NCI-H345 treated with DMSO at 0.1 percent for 48 hours (cell line): ENCODE measurements around the gene ST7.
"Not testable (repeated sequence)": the region's sequence is repeated elsewhere in the genome, so short reads cannot be mapped to it uniquely, and the experiment has no call there.

Experiments
- DNase-seq: peaks from one replicate; lab custom pipeline; 2025; ENCODE audit not compliant: unreplicated experiment; lab: John Stamatoyannopoulos, UW

ST7 gene

DNA sequence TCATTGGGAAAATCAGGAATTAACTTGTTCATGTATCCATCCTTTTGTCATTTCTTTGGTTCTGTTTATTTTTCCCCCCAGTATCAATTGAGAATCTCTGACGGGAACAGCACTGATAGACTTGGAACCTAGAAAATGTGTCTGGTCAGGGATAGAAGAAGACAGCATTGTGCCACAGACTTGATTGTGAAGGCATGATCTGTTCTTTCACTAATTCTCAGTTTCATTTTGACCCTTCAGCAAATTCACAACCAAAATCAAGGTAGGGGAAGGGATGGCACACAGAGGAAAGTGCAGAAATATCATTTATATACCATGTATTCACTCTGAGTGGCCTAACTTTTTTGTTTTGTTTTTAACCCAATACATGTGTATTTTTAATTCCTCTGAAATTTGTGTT, 262.7 kb downstream of the ST7 start:
- no peak for DNase-seq

DNA sequence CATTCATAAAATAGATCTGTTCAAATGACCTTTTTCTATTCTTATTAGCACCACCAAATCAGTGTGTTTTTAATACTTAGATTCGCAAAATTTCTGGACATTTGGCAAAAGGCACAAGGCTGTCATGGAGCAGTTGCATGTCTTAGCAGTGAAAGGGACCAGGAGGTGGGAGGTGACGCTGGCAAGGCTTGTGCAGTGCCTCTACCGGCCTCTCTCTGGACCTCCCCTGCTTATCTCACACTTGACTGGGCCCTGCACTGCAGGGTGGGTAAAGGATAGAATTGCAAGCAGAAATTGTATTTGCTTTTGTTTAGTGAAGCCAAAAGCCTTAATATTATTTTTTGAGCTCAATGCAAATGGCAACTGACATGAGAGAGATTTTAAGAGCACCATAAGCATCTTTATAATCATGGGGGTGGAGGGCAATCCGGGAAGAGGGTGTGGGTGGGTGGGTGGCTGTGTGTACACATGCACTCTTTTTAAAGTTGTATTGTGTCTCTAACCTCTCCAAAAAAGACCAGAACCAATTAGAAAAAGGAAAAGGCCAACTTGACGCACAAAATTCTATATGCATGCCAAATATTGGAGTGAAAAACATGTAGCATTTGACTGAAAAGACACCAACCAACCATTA, 263.3 kb downstream of the ST7 start:
- no peak for DNase-seq

DNA sequence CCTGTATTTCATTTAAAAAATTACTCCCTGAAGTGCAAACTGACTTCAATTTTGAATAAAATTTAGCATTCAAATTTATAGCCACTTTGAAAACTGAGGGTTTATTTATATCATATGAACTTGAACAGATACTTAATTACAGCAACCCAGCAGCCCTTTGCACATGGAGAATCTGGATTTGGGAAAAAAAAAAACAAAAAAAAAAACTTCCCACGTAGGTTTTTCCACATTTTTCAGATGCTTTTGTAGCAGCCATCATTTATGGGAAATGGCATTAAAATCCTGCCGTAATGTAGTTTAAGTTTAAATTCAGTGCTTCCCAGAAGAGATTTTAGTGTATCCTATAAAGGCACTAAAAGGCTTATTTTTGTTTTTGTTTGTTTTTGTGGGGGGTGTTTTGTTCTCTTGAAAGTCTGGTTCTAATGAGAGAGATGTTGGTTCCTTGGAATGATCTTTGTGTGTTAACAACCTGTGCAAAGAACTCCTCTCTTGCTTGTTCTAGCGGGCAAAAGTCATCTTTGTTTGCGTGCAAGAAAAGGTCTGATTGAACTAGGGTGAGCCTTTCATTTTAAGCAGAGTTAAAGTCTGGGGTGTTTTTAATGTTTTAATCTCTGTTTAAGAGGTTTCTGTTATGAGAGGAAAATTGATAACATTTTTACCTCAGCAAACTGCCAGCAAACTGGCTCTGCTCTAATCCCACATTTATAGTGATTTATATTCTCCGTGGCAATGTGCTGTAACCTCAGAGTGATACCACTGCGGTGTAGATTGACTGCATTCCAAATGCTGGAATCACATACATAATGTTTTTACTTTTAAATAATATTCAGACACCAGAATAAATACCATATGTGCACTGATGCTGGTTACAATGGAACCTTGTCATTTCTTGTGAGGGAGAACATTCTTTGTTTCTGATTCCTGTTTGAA, 264.1 kb downstream of the ST7 start:
- no peak for DNase-seq

DNA sequence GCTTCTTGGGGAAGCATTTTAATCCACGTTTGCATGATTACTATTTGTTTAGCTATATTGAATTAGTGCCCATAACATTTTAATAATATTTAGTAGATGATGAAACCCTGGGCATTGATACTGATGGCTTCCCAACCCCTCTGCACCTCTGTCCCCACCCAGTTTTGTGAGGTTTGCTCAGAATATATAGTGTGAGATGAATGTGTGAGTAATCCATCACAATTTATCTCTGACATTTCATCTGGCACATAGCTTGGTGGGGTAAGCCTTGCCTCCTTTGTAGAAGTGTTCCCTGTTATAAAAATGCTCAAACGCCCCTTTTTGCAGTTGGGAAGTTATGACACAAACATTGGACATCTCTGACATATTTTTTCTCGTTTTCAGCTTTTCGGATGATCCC, 265.4 kb downstream of the ST7 start:
- DNase-seq: no peak

DNA sequence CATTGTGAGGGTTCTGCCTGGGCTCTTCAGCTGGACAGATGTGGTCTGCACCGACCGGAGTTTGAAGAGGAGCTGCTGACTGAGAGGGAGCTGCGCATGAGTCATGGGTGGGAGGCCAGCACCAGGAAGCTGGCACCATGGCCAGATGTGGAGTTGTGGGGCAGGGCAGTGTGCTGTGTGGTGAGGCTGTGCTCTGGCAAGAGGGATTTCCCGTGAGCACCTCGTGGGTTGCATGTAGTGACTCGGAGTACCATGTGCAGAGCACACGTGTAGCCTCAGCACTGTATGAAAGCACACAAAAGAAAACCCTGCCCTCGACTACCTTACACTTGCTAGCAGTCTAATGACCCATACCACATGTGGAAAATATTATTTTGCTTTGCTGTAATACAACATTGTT, 266.2 kb downstream of the ST7 start:
- no peak for DNase-seq

DNA sequence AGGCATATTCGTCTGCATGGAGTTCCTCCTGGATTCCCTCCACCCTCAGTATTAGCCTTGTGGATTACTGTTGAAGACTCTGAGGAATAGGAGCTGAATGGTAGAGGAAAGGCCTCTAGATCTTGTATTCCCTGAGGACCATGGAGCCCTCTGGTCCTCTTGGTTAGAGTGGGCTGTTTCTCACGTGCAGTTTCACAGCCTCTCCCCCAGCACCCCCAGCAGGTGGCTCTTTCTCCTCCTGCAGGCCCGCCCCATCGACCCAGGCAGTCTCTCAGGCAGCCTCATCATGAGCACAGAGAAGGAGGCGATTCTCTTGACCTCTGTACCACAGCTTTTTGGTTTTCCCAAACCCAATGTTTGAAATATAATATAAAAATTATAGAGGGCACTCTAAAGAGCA, 267.5 kb downstream of the ST7 start:
- DNase-seq: no peak

DNA sequence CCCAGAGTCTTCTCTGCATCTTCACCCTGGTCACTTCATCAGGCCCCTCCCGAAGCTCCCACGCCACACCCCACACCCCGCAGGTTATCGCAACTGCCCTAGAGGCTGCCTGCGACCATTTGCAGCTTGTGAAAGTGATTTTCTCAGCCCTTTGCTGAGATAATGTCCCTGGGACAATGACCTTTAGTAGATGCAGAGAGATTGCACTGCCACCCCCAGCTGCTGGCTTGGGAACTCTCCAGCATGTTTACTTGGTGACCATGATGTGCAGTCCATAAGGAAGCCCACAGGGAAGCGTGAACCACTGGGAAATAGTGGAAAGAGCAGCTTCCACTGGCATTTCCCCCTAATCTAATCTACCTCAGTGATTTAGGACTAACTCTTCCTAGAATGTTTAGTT, 272.2 kb downstream of the ST7 start:
- no peak for DNase-seq

DNA sequence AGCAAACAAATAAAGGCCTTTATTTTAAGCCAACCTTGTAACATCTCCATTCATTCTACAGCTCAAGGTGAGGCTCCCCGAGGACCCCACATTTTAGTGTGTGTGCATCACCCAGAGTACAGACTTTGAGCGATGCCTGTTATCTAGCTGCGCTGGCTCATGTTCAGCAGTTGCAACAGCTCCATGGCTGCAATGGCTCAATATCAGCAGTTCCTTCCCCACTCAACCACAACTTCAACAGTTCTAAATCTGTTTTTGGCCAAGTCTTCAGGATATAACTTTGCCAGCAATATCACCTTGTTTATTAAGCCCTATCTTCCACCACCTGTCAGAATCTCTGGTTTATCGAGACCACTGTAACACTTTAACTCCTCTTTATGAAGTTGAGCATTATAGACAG, 273.8 kb downstream of the ST7 start:
- DNase-seq: no peak

DNA sequence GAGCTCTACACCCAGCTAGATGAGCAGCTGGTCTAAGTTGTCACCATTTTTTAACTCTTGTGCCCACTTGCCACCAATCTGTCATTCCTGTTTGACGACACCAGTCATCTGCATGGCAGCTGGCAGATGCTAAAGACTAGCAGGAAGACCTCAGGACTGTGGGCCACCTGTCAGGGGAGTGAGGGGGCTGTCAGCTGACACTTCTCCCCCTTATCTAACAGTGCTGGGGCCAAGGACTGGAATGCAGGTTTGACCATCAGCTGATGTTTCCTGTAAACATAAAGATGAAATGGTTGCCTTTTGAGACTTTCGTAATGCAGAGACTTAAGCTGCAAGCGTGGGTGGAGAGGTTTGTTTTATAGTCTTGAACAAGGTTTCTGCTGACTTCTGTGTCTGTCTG, 276.0 kb downstream of the ST7 start:
- DNase-seq: no peak

DNA sequence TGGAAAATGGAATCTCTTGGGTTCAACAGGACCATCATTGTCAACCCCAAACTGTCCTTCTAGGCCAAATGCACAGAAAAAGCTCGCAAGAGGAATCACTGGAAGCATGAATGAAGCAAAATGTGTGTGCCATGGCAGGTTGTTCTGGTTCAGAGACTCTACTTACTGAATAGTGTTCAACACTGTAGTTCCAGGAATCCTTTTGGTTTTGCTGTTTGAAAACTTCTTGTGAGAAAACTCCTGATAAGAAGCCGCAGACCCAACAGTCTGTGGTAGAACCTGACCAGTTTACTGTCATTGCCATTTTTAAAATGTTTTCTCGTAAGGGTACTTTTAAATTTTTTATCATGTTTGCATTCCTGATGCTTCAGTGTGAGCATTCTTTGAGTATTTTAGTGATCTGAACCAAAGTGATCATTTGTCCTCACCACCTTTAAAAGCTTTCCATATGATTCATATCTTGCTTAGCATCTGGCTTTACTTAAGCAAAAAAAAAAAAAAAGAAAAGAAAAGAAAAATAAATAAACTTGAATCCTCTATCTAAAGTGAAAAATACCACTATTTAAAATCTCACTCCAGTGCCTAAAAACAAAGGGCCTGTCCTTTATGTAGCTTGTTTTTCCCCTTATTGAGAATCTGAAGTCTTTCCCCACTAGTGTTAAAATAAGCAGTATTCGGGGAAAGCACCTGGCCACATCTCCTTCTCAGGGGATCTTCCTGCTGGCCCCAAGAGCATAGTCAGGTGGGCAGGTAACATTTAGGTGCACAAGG, 277.2 kb downstream of the ST7 start:
- DNase-seq: no peak

DNA sequence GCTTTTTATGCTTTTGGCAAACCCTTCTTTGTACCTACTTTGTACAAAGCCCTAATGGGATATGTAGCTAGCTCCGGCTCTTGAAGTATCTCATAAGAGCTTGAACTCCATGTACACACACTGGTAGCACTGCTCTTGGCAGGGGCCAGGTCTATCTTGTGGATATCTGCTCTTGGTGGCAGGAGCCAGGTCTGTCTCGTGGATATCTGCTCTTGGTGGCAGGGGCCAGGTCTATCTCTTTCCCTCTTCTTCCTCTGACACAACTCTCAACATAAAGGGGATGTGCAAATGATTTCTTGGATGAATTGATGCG, 277.7 kb downstream of the ST7 start:
- DNase-seq: no peak

DNA sequence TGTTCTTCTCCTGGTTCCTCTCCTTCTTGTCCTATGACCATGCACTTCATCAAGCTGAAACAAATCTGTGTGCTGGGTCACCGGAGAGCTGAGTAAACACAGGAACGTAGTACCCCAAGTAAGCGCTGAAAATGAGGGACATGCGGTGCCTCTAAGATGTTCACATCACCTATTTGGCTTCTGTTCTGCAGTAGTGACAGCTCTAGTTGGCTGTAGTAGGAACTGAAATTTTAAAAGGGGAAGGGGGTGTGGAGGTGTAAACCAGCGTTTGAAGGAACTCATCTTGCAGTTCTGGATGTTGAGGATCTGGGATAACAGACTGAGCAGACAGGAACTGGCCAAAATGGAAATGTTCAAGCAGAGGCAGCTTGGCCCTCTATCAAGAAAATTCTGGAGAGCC, 284.3 kb downstream of the ST7 start:
- DNase-seq: no peak

DNA sequence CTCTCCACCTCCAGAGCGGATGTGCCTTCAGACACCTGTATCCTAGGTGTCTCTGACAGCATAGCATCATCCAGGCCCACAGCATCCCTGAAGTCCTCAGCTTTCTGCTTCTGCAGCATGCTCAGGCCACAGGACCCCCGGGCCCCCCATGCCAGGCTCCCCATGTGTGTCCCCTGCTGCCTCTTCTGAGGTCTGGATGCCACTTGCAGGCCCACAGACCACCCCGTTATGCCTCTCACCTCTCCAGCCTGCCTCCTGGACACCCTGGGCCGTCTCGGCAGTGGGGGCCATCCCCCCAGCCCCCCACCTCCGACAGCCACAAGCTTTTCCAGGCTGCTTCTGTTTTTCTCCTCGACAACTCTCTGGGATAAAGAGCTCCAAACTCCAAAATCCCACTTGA, 285.2 kb downstream of the ST7 start:
- no peak for DNase-seq

DNA sequence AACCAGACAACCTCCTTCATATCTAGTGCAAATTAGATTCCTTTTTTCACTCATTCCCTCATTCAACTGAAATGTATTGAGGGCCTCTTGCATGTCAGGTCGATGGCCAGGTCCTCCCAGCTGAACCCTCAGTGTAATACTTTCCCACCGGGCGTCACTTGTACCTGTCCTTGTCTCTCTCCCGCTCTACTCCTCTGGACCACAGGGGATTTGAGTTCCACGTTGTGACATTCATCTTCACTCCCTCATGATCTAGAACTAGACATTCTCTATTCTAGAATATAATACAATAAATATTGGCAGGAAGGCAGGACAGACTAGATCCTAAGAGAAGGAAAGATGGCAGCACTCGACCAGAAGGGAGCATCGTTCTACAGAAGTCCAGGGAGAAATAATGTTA, 285.6 kb downstream of the ST7 start:
- DNase-seq: no peak

DNA sequence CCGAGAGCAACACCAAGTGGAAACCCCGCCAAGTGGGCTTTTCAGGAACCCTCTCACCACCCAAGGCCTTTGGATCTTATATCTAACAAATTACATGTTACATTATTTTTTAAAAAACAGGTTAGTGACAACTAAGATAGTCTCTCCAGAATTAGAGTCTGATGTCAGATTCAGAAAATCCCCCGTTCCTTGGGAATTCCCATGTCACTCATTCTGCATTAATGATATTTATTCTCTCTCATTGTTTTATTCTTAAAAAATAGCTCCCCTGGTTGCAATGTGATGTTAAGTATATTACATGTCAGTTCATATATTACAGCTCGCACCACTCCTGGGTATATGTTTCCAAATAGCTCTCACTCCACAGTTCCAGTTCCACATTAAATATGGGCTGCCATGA, 287.8 kb downstream of the ST7 start:
- no peak for DNase-seq

DNA sequence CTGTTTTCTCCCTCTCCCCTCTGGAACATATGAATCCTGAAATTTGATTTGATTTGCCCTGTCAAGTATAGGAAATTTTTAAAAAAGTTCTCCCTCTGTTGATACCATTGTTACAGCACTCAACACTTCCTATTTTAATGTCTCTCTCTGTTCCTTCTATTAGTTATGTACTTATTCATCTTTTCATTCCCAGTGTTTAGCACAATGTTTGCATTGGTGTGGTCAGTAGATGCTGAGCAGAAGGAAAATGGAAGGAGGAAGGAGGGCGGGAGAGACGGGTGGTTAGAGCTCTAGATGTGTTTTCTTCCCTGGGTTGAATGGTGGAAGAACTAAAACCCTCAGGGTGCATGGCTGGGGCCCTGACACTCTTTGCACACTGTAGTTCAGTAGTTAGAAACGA, 290.1 kb downstream of the ST7 start:
- DNase-seq: no peak

DNA sequence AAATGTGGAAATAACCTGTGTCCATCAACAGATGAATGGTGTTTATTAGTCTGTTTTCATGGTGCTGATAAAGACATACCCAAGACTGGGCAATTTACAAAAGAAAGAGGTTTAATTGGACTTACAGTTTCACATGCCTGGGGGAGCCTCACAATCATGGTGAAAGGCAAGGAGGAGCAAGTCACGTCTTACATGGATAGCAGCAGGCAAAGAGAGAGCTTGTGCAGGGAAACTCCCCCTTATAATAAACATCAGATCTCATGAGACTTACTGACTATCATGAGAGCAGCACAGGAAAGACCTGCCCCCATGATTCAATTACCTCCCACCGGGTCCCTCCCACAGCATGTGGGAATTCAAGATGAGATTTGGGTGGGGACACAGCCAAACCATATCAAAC, 292.4 kb downstream of the ST7 start:
- DNase-seq: not testable (repeated sequence)

DNA sequence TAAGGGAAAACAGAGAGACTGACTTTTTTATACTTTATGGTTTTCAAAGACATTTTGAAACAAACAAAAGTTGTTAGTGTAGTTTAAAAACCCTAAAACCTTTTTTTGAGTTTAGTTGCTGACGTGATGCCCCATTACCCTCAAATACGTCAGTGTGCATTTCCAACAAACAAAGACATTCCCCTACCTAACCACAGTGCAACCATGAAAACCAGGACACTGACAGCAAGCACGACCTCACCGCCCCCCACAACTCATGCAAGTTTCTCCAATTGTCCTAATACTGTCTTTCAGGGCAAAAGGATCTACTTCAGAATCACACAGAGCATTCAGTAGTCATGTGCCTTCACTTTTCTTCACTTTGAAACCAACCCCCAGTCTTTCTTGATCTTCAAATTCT, 294.5 kb downstream of the ST7 start:
- DNase-seq: no peak

DNA sequence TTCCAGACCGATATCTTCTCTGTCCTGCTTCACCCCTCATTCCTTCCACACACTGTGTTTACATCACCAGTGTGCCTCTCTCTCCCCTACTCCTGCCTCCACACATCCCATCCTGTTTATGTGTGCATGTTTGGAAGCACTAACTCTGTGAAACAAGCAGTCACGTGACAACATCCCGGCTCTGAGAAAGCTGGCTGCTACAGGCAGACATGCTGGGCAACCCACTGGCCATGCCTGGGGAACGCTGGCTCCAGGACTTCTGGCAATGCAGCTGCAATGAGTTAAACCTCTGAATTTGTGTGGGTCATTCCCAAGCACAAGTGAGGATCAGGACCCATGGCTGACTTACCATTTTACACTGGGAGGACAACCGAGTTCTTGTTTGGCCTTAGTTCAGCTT, 295.5 kb downstream of the ST7 start:
- no peak for DNase-seq

DNA sequence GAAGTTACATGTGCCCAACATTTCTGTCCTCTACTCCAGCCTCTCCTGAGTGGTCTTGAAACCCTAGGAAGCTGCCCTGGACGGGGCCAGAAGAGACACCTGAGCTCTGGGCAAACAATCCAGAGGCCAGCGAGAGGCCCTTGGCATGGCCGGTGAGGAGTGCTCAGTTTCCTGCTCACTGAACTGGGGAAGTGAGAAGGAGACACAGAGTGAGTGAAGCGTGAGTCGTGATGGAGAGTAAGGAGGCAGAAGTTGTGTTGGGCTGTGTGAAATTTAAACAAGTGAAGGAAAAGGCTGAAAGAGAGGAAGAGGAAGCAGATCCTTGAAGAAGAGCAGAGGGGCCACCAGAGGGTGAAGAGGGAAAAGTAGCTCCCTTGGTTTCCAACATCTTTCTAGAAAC, 296.4 kb downstream of the ST7 start:
- DNase-seq: no peak

DNA sequence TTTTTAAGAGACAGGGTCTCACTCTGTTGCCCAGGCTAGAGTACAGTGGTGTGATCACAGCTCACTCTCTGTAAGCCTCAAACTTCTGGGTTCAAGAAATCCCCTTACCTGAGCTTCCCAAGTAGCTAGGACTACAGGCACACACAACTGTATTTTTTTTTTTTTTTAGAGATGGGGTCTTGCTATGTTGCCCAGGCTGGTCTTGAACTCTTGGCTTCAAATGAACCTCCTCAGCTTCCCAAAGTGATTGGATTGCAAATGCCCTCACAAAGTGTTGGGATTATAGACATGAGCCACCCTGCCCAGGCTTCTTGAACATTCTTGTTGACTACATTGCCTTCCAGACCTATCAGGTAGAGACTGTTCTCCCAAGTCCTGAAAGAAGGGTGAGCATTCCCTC, 296.9 kb downstream of the ST7 start:
- no peak for DNase-seq

DNA sequence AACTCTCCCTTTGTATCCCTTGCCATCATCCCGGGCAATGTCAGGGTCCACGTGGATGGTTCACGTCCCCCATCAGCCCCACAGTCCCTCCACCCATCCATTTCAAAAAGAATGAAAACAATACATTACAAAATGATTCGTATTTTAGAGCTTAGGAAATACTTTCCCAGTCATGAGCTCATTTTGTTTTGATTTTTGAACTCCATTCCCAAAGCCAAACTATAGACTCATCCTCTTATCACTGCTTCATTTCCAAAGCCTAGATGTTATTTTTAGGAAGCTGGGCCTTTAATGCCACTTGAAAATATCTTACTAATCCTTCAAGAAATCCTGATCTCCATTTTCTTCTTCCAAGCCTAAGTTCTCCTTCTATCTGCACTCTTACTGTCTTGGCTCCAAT, 297.5 kb downstream of the ST7 start:
- no peak for DNase-seq
